BLaER1 (cell line): ENCODE measurements around the gene TRMT10C.

Experiments
- H3K27ac ChIP-seq: shearing (Covaris generic); formaldehyde crosslinking; 2 replicates; pipeline ENCODE4 v1.8.1; 2022
- H3K27me3 ChIP-seq: shearing (Covaris generic); formaldehyde crosslinking; 2 replicates; pipeline ENCODE4 v1.8.1; 2022
- H3K36me3 ChIP-seq: shearing (Covaris generic); formaldehyde crosslinking; 2 replicates; pipeline ENCODE4 v1.8.1; 2022
- H3K4me1 ChIP-seq: shearing (Covaris generic); formaldehyde crosslinking; 2 replicates; pipeline ENCODE4 v1.8.1; 2022
- H3K4me2 ChIP-seq: shearing (Covaris generic); formaldehyde crosslinking; 2 replicates; pipeline ENCODE4 v1.8.1; 2022
- H3K4me3 ChIP-seq: shearing (Covaris generic); formaldehyde crosslinking; 2 replicates; pipeline ENCODE4 v1.8.1; 2022
- H3K9ac ChIP-seq: shearing (Covaris generic); formaldehyde crosslinking; 2 replicates; pipeline ENCODE4 v1.8.1; 2022
- H3K9me3 ChIP-seq: shearing (Covaris generic); formaldehyde crosslinking; 2 replicates; pipeline ENCODE4 v1.8.1; 2022
- H4K20me1 ChIP-seq: shearing (Covaris generic); formaldehyde crosslinking; 2 replicates; pipeline ENCODE4 v1.8.1; 2022
- Cebpa-rat ChIP-seq: shearing (Covaris generic); IDR thresholded peaks from 2 replicates; pipeline ENCODE4 v1.8.1; 2022

The TRMT10C gene

GRCh38 chr3:101561630-101562328, at the start of gene TRMT10C:
Gene TRMT10C (plus strand): TSS chr3:101561868. CDS start chr3:101564782, 2,914 bp downstream.
- peak within 1 kb of the TSS; percentile 91 for H3K4me2 ChIP-seq
- H3K27ac ChIP-seq = peak within 1 kb of the TSS; percentile 84
- peaks cover 20% of the 10 kb centered on the region for H3K4me1 ChIP-seq
- H4K20me1 ChIP-seq = peaks cover 46% of the 10 kb centered on the region
- TF ChIP-seq Cebpa-rat = no peak
- peak within 1 kb of the TSS; percentile 83 for H3K4me3 ChIP-seq
- peaks cover 37% of the 10 kb centered on the region for H3K36me3 ChIP-seq
- peak within 1 kb of the TSS; percentile 88 for H3K9ac ChIP-seq
- no peaks in the 10 kb centered on the region for H3K9me3 ChIP-seq
- H3K27me3 ChIP-seq = no peaks in the 10 kb centered on the region

GRCh38 chr3:101512396-101512645, 49.3 kb upstream of the TRMT10C start:
- peak overlapping the region; percentile 86 for H3K9ac ChIP-seq
- H3K9me3 ChIP-seq = no peaks in the 10 kb centered on the region
- peak overlapping the region; percentile 90 for H3K27ac ChIP-seq
- peaks cover 6% of the 10 kb centered on the region; the same call in 1 of the 2 replicates for H4K20me1 ChIP-seq
- no peaks in the 10 kb centered on the region for H3K27me3 ChIP-seq
- peak overlapping the region; percentile 79 for H3K4me3 ChIP-seq
- H3K4me1 ChIP-seq = peaks cover 25% of the 10 kb centered on the region
- peak overlapping the region; percentile 86 for H3K4me2 ChIP-seq
- no peak for TF ChIP-seq Cebpa-rat
- H3K36me3 ChIP-seq = peaks cover 3% of the 10 kb centered on the region; the same call in 1 of the 2 replicates

- H3K4me2 ChIP-seq = peak within 1 kb of the TSS; percentile 86
- no peaks in the 10 kb centered on the region for H3K27me3 ChIP-seq
- peaks cover under 1% of the 10 kb centered on the region; the same call in 1 of the 2 replicates for H4K20me1 ChIP-seq
- no peaks in the 10 kb centered on the region for H3K9me3 ChIP-seq
- peaks cover 1% of the 10 kb centered on the region; the same call in 1 of the 2 replicates for H3K36me3 ChIP-seq
- peak within 1 kb of the TSS; percentile 79 for H3K4me3 ChIP-seq
- H3K9ac ChIP-seq = peak within 1 kb of the TSS; percentile 86
- peak within 1 kb of the TSS; percentile 90 for H3K27ac ChIP-seq
- TF ChIP-seq Cebpa-rat = peak; percentile 94
- peaks cover 25% of the 10 kb centered on the region for H3K4me1 ChIP-seq
Observed at GRCh38 chr3:101512646-101513418, 48.8 kb upstream of the TRMT10C start, which contains the start of gene SENP7. Gene SENP7 (minus strand): TSS chr3:101513212. CDS start chr3:101513130, 82 bp downstream.

GRCh38 chr3:101513419-101513986, 48.2 kb upstream of the TRMT10C start:
- Histone ChIP-seq H3K4me1 (peaks cover 25% of the 10 kb centered on the region), H3K27me3 (no peaks in the 10 kb centered on the region)

GRCh38 chr3:101518421-101518871, 43.2 kb upstream of the TRMT10C start:
- Histone ChIP-seq H3K36me3 (no peaks in the 10 kb centered on the region), H3K4me3 (no peak overlapping the region), H3K9ac (no peak overlapping the region), H3K9me3 (no peaks in the 10 kb centered on the region), H3K27me3 (no peaks in the 10 kb centered on the region), H3K4me1 (peaks cover 16% of the 10 kb centered on the region), H4K20me1 (no peaks in the 10 kb centered on the region), H3K27ac (no peak overlapping the region), H3K4me2 (no peak overlapping the region)
- no peak for TF ChIP-seq Cebpa-rat

More at GRCh38 chr3:101513419-101513986, 48.2 kb upstream of the TRMT10C start:
- H4K20me1 ChIP-seq = no peaks in the 10 kb centered on the region
- H3K4me3 ChIP-seq = peak overlapping the region; percentile 79
- H3K27ac ChIP-seq = peak overlapping the region; percentile 90
- no peaks in the 10 kb centered on the region for H3K36me3 ChIP-seq
- no peaks in the 10 kb centered on the region for H3K9me3 ChIP-seq
- TF ChIP-seq Cebpa-rat = no peak
- peak overlapping the region; percentile 59 for H3K4me2 ChIP-seq
- H3K9ac ChIP-seq = peak overlapping the region; percentile 86

- Histone ChIP-seq H3K27ac (no peak overlapping the region), H3K9ac (no peak overlapping the region), H4K20me1 (no peaks in the 10 kb centered on the region), H3K27me3 (no peaks in the 10 kb centered on the region), H3K36me3 (no peaks in the 10 kb centered on the region), H3K4me1 (peaks cover 9% of the 10 kb centered on the region), H3K4me2 (no peak overlapping the region), H3K4me3 (no peak overlapping the region), H3K9me3 (no peaks in the 10 kb centered on the region)
- TF ChIP-seq Cebpa-rat = peak; percentile 26; the same call in 1 of the 2 replicates
Observed at GRCh38 chr3:101519685-101520365, 41.8 kb upstream of the TRMT10C start.

- no peak overlapping the region for H3K27ac ChIP-seq
- H3K4me3 ChIP-seq = no peak overlapping the region
- TF ChIP-seq Cebpa-rat = no peak
- no peaks in the 10 kb centered on the region for H3K36me3 ChIP-seq
- no peaks in the 10 kb centered on the region for H3K27me3 ChIP-seq
- no peaks in the 10 kb centered on the region for H4K20me1 ChIP-seq
- peaks cover 9% of the 10 kb centered on the region for H3K4me1 ChIP-seq
- H3K9ac ChIP-seq = no peak overlapping the region
- H3K9me3 ChIP-seq = no peaks in the 10 kb centered on the region
- H3K4me2 ChIP-seq = peak overlapping the region; percentile 31
Observed at GRCh38 chr3:101521211-101521701, 40.4 kb upstream of the TRMT10C start.

GRCh38 chr3:101527441-101527840, 34.2 kb upstream of the TRMT10C start:
- Histone ChIP-seq H4K20me1 (no peaks in the 10 kb centered on the region), H3K9me3 (peaks cover 8% of the 10 kb centered on the region), H3K36me3 (no peaks in the 10 kb centered on the region), H3K27me3 (no peaks in the 10 kb centered on the region), H3K9ac (no peak overlapping the region), H3K4me2 (no peak overlapping the region), H3K4me1 (0 out of 2 replicates have a peak, but pooled peaks cover 8% of the 10 kb centered on the region), H3K4me3 (no peak overlapping the region), H3K27ac (no peak overlapping the region)
- no peak for TF ChIP-seq Cebpa-rat

GRCh38 chr3:101527906-101528305, 33.8 kb upstream of the TRMT10C start:
- no peaks in the 10 kb centered on the region for H3K27me3 ChIP-seq
- no peak overlapping the region for H3K4me2 ChIP-seq
- TF ChIP-seq Cebpa-rat = no peak
- H3K36me3 ChIP-seq = no peaks in the 10 kb centered on the region
- H4K20me1 ChIP-seq = no peaks in the 10 kb centered on the region
- peaks cover 8% of the 10 kb centered on the region for H3K9me3 ChIP-seq
- H3K4me1 ChIP-seq = 0 out of 2 replicates have a peak, but pooled peaks cover 8% of the 10 kb centered on the region
- H3K9ac ChIP-seq = no peak overlapping the region
- no peak overlapping the region for H3K27ac ChIP-seq
- H3K4me3 ChIP-seq = no peak overlapping the region
